IMR-90 (cell line): ENCODE measurements around the gene CR1L. TPM values are rescaled to one million over a fixed set of nuclear protein-coding genes. Genes with fewer than 3 reads are reported as not detected.

ENCODE experiments used
- ATAC-seq: fragments of 200-7000 bp; cut with Tn5 transposase; 2 replicates; pipeline ENCODE4 v1.9.1; 2020; ENCODE audit warnings: low read depth, mild to moderate bottlenecking, moderate library complexity
- BruUV-seq: library from RNA; stranded (reverse); fragments of 400-500 nt; replicated peaks from 2 replicates; lab custom pipeline; 2021; lab: Mats Ljungman, UMichigan
- CTCF ChIA-PET: fragments of 300-600 bp; formaldehyde crosslinking; extraction: SDS; loops from one replicate; lab custom pipeline; 2021; ENCODE audit warnings: antibody characterized with exemption; lab: Yijun Ruan, JAX
- POLR2A ChIA-PET: fragments of 300-600 bp; sonication (Branson Sonifier 250); formaldehyde crosslinking; loops from one replicate; lab custom pipeline; 2022; ENCODE audit warnings: antibody characterized with exemption; ENCODE audit not compliant: unreplicated experiment; lab: Charles Lee
- DNase-seq: peaks from one replicate; pipeline ENCODE4 v3.0.0; 2013
- H2AFZ ChIP-seq: replicated peaks from 2 replicates; pipeline ENCODE3; 2013; ENCODE audit warnings: low read length, mild to moderate bottlenecking; ENCODE audit not compliant: poor library complexity
- H2AK5ac ChIP-seq: 2 replicates; pipeline ENCODE4 v1.6.1; 2013; ENCODE audit warnings: low read depth, low read length, inconsistent platforms
- H2AK9ac ChIP-seq: replicated peaks from 2 replicates; pipeline ENCODE3; 2013; ENCODE audit warnings: mild to moderate bottlenecking, low read depth, low read length, moderate library complexity; ENCODE audit not compliant: poor library complexity
- H2BK120ac ChIP-seq: 2 replicates; pipeline ENCODE4 v1.6.1; 2013; ENCODE audit warnings: low read depth, low read length, inconsistent platforms
- H2BK15ac ChIP-seq: 3 replicates; pipeline ENCODE4 v1.6.1; 2013; ENCODE audit warnings: low read depth, low read length, inconsistent platforms
- H2BK20ac ChIP-seq: 2 replicates; pipeline ENCODE4 v1.6.1; 2013; ENCODE audit warnings: low read depth, mild to moderate bottlenecking, inconsistent platforms, low read length, moderate library complexity
- H2BK5ac ChIP-seq: 2 replicates; pipeline ENCODE4 v1.6.1; 2013; ENCODE audit warnings: mild to moderate bottlenecking, low read depth, low read length, inconsistent platforms; ENCODE audit not compliant: poor library complexity, severe bottlenecking
- H3K14ac ChIP-seq: replicated peaks from 2 replicates; pipeline ENCODE4 v1.6.1; 2013; ENCODE audit warnings: low read depth, low read length, inconsistent platforms
- H3K18ac ChIP-seq: 2 replicates; pipeline ENCODE4 v1.6.1; 2013; ENCODE audit warnings: low read depth, low read length, control low read depth
- H3K23ac ChIP-seq: 2 replicates; pipeline ENCODE4 v1.6.1; 2013; ENCODE audit warnings: low read depth, low read length, inconsistent platforms
- H3K27ac ChIP-seq: 2 replicates; pipeline ENCODE4 v1.5.1; 2013; ENCODE audit warnings: mild to moderate bottlenecking, control low read depth, low read length; ENCODE audit not compliant: insufficient read depth
- H3K27me3 ChIP-seq: 2 replicates; pipeline ENCODE4 v1.6.1; 2013; ENCODE audit warnings: low read length; ENCODE audit not compliant: control insufficient read depth, insufficient read depth
- H3K36me3 ChIP-seq: 2 replicates; pipeline ENCODE4 v1.6.1; 2013; ENCODE audit warnings: low read length, mixed read lengths; ENCODE audit not compliant: control insufficient read depth, insufficient read depth
- H3K4ac ChIP-seq: 2 replicates; pipeline ENCODE4 v1.6.1; 2013; ENCODE audit warnings: low read depth, low read length, inconsistent platforms
- H3K4me1 ChIP-seq: 2 replicates; pipeline ENCODE4 v1.6.1; 2013; ENCODE audit warnings: low read length, mixed read lengths; ENCODE audit not compliant: control insufficient read depth, insufficient read depth
- H3K4me2 ChIP-seq: 2 replicates; pipeline ENCODE4 v1.6.1; 2013; ENCODE audit warnings: low read depth, mild to moderate bottlenecking, control low read depth, low read length, moderate library complexity
- H3K4me3 ChIP-seq: 2 replicates; pipeline ENCODE4 v1.5.1; 2013; ENCODE audit warnings: low read depth, mild to moderate bottlenecking, control low read depth, low read length, moderate library complexity; ENCODE audit not compliant: insufficient read depth
- H3K56ac ChIP-seq: 2 replicates; pipeline ENCODE4 v1.6.1; 2013; ENCODE audit warnings: low read length, inconsistent platforms; ENCODE audit not compliant: insufficient read depth; ENCODE audit errors: extremely low read depth
- H3K79me1 ChIP-seq, 2 experiments: 2 replicates each; pipeline ENCODE4 v1.6.1; 2013; ENCODE audit warnings: low read length in 2 of 2, inconsistent platforms in 1 of 2, low read depth in 1 of 2
- H3K9ac ChIP-seq: 2 replicates; pipeline ENCODE4 v1.6.1; 2013; ENCODE audit warnings: low read depth, low read length, control low read depth
- H3K9me1 ChIP-seq: 2 replicates; pipeline ENCODE4 v1.6.1; 2013; ENCODE audit warnings: low read length, inconsistent platforms; ENCODE audit not compliant: insufficient read depth
- H3K9me3 ChIP-seq: 2 replicates; pipeline ENCODE4 v1.6.1; 2013; ENCODE audit warnings: low read length; ENCODE audit not compliant: control insufficient read depth, insufficient read depth
- H4K20me1 ChIP-seq: 2 replicates; pipeline ENCODE4 v1.6.1; 2013; ENCODE audit warnings: low read length, inconsistent platforms; ENCODE audit not compliant: insufficient read depth
- H4K5ac ChIP-seq: 2 replicates; pipeline ENCODE4 v1.6.1; 2013; ENCODE audit warnings: mild to moderate bottlenecking, low read depth, low read length, control low read depth
- H4K8ac ChIP-seq, 2 experiments: 2 replicates each; pipeline ENCODE4 v1.6.1; 2013; ENCODE audit warnings: low read depth in 2 of 2, low read length in 2 of 2, control low read depth in 1 of 2, inconsistent platforms in 1 of 2
- H4K91ac ChIP-seq: 2 replicates; pipeline ENCODE4 v1.6.1; 2013; ENCODE audit warnings: low read depth, low read length, inconsistent platforms; ENCODE audit not compliant: insufficient read depth
- BHLHE40 ChIP-seq: fragments of 150-350 bp; IDR thresholded peaks from 2 replicates; pipeline ENCODE4 v1.6.1; 2016; ENCODE audit warnings: mild to moderate bottlenecking, low read depth, low read length
- CEBPB ChIP-seq: IDR thresholded peaks from 2 replicates; pipeline ENCODE4 v1.6.1; 2012; ENCODE audit warnings: low read depth, low read length, improper control_type of control experiment
- CTCF ChIP-seq: conservative IDR thresholded peaks from 2 replicates; pipeline ENCODE4 v1.5.1; 2012; ENCODE audit warnings: mild to moderate bottlenecking, low read depth, low read length, improper control_type of control experiment
- MAFK ChIP-seq: IDR thresholded peaks from 2 replicates; pipeline ENCODE4 v1.6.1; 2012; ENCODE audit warnings: low read depth, low read length, improper control_type of control experiment
- MXI1 ChIP-seq: IDR thresholded peaks from 2 replicates; pipeline ENCODE4 v1.6.1; 2012; ENCODE audit warnings: low read depth, mild to moderate bottlenecking, low read length, moderate library complexity, borderline replicate concordance
- NFE2L2 ChIP-seq: fragments of 150-350 bp; IDR thresholded peaks from 2 replicates; pipeline ENCODE4 v1.6.1; 2016; ENCODE audit warnings: low read depth, mild to moderate bottlenecking, low read length
- RAD21 ChIP-seq: IDR thresholded peaks from 2 replicates; pipeline ENCODE4 v1.6.1; 2012; ENCODE audit warnings: low read length, improper control_type of control experiment
- RCOR1 ChIP-seq: IDR thresholded peaks from 2 replicates; pipeline ENCODE4 v1.6.1; 2012; ENCODE audit warnings: mild to moderate bottlenecking, low read length, improper control_type of control experiment; ENCODE audit not compliant: insufficient replicate concordance
- SMC3 ChIP-seq: fragments of 150-350 bp; IDR thresholded peaks from 2 replicates; pipeline ENCODE4 v1.6.1; 2016; ENCODE audit warnings: low read depth, mild to moderate bottlenecking, antibody characterized with exemption, low read length, moderate library complexity
- WGBS, 2 experiments: methylation state at CpG; one replicate each; pipeline versions ENCODE4 v1.1.5 to v1.1.7; 2013; ENCODE audit warnings: missing lambda C conversion rate in 2 of 2; ENCODE audit not compliant: insufficient read length in 1 of 2; ENCODE audit errors: extremely low coverage in 2 of 2; 5-methylcytosine and 5-hydroxymethylcytosine counted together
- dilution Hi-C: fragments of 300-500 bp; cut with HindIII; formaldehyde crosslinking; loops from one replicate; pipeline ENCODE4 v1.14.3; 2018; ENCODE audit warnings: low sequenced_read_pairs; ENCODE audit not compliant: unreplicated experiment
- in situ Hi-C: fragments of 300-500 bp; cut with MboI; formaldehyde crosslinking; loops from 3 replicates; pipeline ENCODE4 v1.14.3; 2019; ENCODE audit warnings: low sequenced_read_pairs, inconsistent platforms, mixed read lengths
- intact Hi-C: fragments of 100-400 bp; cut with micrococcal nuclease; formaldehyde crosslinking; loops from 2 replicates; pipeline ENCODE4 v1.10.0; 2022
- polyA plus RNA-seq, 3 experiments: library from polyadenylated mRNA; depleted of rRNA; stranded (reverse); fragments of >200 nt; gene quantifications; 2 replicates each; pipeline ENCODE4 v1.2.3, GENCODE V29; 2012; ENCODE audit warnings: low replicate concordance in 1 of 3
- total RNA-seq: library from RNA; depleted of rRNA; stranded (reverse); fragments of >200 nt; gene quantifications from 2 replicates; pipeline ENCODE4 v1.2.3, GENCODE V29; 2012

CR1L gene
- total and polyA plus RNA-seq, 2 of the 4 experiments (the other 2 are of a cell fraction), result not detected

GRCh38 chr1:207754011-207754410 lies 109.1 kb downstream of the CR1L start:
- ChIA-PET CTCF (no interaction called here), POLR2A (no interaction called here)
- Histone ChIP-seq H3K79me1 (peaks cover 21 to 46% of the 10 kb centered on the region in 2 experiments), H2AK9ac (no peak overlapping the region), H3K18ac (no peak overlapping the region), H3K4ac (no peak overlapping the region), H4K8ac (no peak overlapping the region), H3K4me1 (peaks cover 4% of the 10 kb centered on the region; the same call in 1 of the 2 replicates), H3K56ac (no peak overlapping the region), H4K5ac (no peak overlapping the region), H2AFZ (no peak overlapping the region), H2BK20ac (no peak overlapping the region), H3K27me3 (no peaks in the 10 kb centered on the region), H3K4me2 (peak overlapping the region; percentile 23; the same call in 1 of the 2 replicates), H3K23ac (no peak overlapping the region), H3K4me3 (no peak overlapping the region), H3K27ac (no peak overlapping the region), H3K9ac (no peak overlapping the region), H3K14ac (no peak overlapping the region), H2BK5ac (no peak overlapping the region), H2BK120ac (no peak overlapping the region), H3K36me3 (no peaks in the 10 kb centered on the region), H4K91ac (no peak overlapping the region), H4K20me1 (peaks cover 37% of the 10 kb centered on the region), H3K9me1 (peaks cover 3% of the 10 kb centered on the region; the same call in 1 of the 2 replicates), H2BK15ac (no peak overlapping the region), H3K9me3 (no peaks in the 10 kb centered on the region), H2AK5ac (no peak overlapping the region)
- ATAC-seq (no peak), DNase-seq (no peak)
- dilution Hi-C loops (no loop called here), intact Hi-C loops (no loop called here), in situ Hi-C loops (no loop called here)
- WGBS, 2 experiments, result 53% methylated on average over 3 of the region's 4 CpGs; no CpG with 5 or more reads in 1 of the 2 experiments
- no TSS peak for BruUV-seq
- no peak for TF ChIP-seq MAFK
- no peak for TF ChIP-seq NFE2L2
- TF ChIP-seq BHLHE40, result no peak
- TF ChIP-seq RCOR1, result no peak
- no peak for TF ChIP-seq CTCF
- no peak for TF ChIP-seq SMC3
- TF ChIP-seq MXI1, result no peak
- no peak for TF ChIP-seq RAD21
- TF ChIP-seq CEBPB, result no peak
